Kidney capillary endothelial cell (primary cell): Measurements from ENCODE around the gene TIMM23.
"Not testable (repeated sequence)": the region's sequence is repeated elsewhere in the genome, so short reads cannot be mapped to it uniquely, and the experiment has no call there.

Experiments
- DNase-seq: peaks from one replicate; pipeline ENCODE4 v3.0.0-alpha.2; 2018; ENCODE audit warnings: low spot score

The TIMM23 gene

GRCh38 chr10:45972106-45972812 lies at the start of gene TIMM23:
Gene TIMM23, plus strand, starts transcription at chr10:45972489. Its CDS starts 136 bp downstream, at chr10:45972625.
- DNase-seq, result peak; percentile 66

GRCh38 chr10:45926790-45927189 lies 45.5 kb upstream of the TIMM23 start:
- DNase-seq, result not testable (repeated sequence)

GRCh38 chr10:45931305-45931704 lies 41.0 kb upstream of the TIMM23 start:
- DNase-seq, result not testable (repeated sequence)

GRCh38 chr10:45934788-45935187 lies 37.5 kb upstream of the TIMM23 start:
- not testable (repeated sequence) for DNase-seq

- DNase-seq, result not testable (repeated sequence)
Measured at GRCh38 chr10:45939176-45939697, 33.1 kb upstream of the TIMM23 start.

GRCh38 chr10:45941196-45941595 lies 31.1 kb upstream of the TIMM23 start:
- not testable (repeated sequence) for DNase-seq

- DNase-seq, result not testable (repeated sequence)
Measured at GRCh38 chr10:45945476-45945875, 26.8 kb upstream of the TIMM23 start.

GRCh38 chr10:45947363-45947762 lies 24.9 kb upstream of the TIMM23 start:
- not testable (repeated sequence) for DNase-seq

- not testable (repeated sequence) for DNase-seq
Measured at GRCh38 chr10:45948801-45949200, 23.5 kb upstream of the TIMM23 start.

- DNase-seq, result not testable (repeated sequence)
Measured at GRCh38 chr10:45954367-45954766, 17.9 kb upstream of the TIMM23 start.

GRCh38 chr10:45956634-45957033 lies 15.7 kb upstream of the TIMM23 start:
- not testable (repeated sequence) for DNase-seq

GRCh38 chr10:45957928-45958327 lies 14.4 kb upstream of the TIMM23 start:
- not testable (repeated sequence) for DNase-seq

GRCh38 chr10:45962686-45963452 lies 9.4 kb upstream of the TIMM23 start:
- not testable (repeated sequence) for DNase-seq

GRCh38 chr10:45971019-45971418 lies 1.3 kb upstream of the TIMM23 start:
- not testable (repeated sequence) for DNase-seq

- not testable (repeated sequence) for DNase-seq
Measured at GRCh38 chr10:45971742-45972105, 565 bp upstream of the TIMM23 start.

- DNase-seq, result not testable (repeated sequence)
Measured at GRCh38 chr10:45972813-45973169, 502 bp downstream of the TIMM23 start.

GRCh38 chr10:45974041-45974440 lies 1.8 kb downstream of the TIMM23 start:
- DNase-seq, result not testable (repeated sequence)

GRCh38 chr10:45978554-45978953 lies 6.3 kb downstream of the TIMM23 start:
- DNase-seq, result not testable (repeated sequence)

- DNase-seq, result not testable (repeated sequence)
Measured at GRCh38 chr10:45981367-45981766, 9.1 kb downstream of the TIMM23 start.

GRCh38 chr10:45983538-45984186 lies 11.4 kb downstream of the TIMM23 start:
- DNase-seq, result not testable (repeated sequence)

GRCh38 chr10:45984473-45984872 lies 12.2 kb downstream of the TIMM23 start:
- not testable (repeated sequence) for DNase-seq

- not testable (repeated sequence) for DNase-seq
Measured at GRCh38 chr10:45985590-45985989, 13.3 kb downstream of the TIMM23 start.
